ENCODE measurements around the gene SOX1.

Gene SOX1

GRCh38 chr13:112078216-112078615 lies 11.3 kb downstream of the SOX1 start:
- TF ChIP-seq CTCF (IDR thresholded peaks at IDR 0.05; ENCODE audit: low read depth, low read length, missing control alignments): no peak
- no peak overlapping the region for H3K4me3 ChIP-seq (replicated peaks; ENCODE audit: low read depth, low read length)
- DNase-seq (ENCODE audit: extremely low read depth, low read depth): no peak

GRCh38 chr13:112078879-112079531 lies 12.1 kb downstream of the SOX1 start:
- TF ChIP-seq CTCF (IDR thresholded peaks at IDR 0.05; ENCODE audit: low read depth, low read length, missing control alignments): no peak
- DNase-seq (ENCODE audit: extremely low read depth, low read depth): no peak

GRCh38 chr13:112079696-112080095 lies 12.7 kb downstream of the SOX1 start:
- no peak overlapping the region for H3K4me3 ChIP-seq (replicated peaks; ENCODE audit: low read depth, low read length)
- TF ChIP-seq CTCF (IDR thresholded peaks at IDR 0.05; ENCODE audit: low read depth, low read length, missing control alignments): no peak
- no peak for DNase-seq (ENCODE audit: extremely low read depth, low read depth)

More at GRCh38 chr13:112078879-112079531, 12.1 kb downstream of the SOX1 start:
- H3K4me3 ChIP-seq (replicated peaks; ENCODE audit: low read depth, low read length): no peak overlapping the region

GRCh38 chr13:112083971-112084370 lies 17.0 kb downstream of the SOX1 start:
- no peak overlapping the region for H3K4me3 ChIP-seq (replicated peaks; ENCODE audit: low read depth, low read length)
- no peak for TF ChIP-seq CTCF (IDR thresholded peaks at IDR 0.05; ENCODE audit: low read depth, low read length, missing control alignments)
- no peak for DNase-seq (ENCODE audit: extremely low read depth, low read depth)

- TF ChIP-seq CTCF (IDR thresholded peaks at IDR 0.05; ENCODE audit: low read depth, low read length, missing control alignments): no peak
- no peak for DNase-seq (ENCODE audit: extremely low read depth, low read depth)
- H3K4me3 ChIP-seq (replicated peaks; ENCODE audit: low read depth, low read length): no peak overlapping the region
Measured at GRCh38 chr13:112092453-112092852, 25.5 kb downstream of the SOX1 start.

GRCh38 chr13:112095354-112095753 lies 28.4 kb downstream of the SOX1 start:
- H3K4me3 ChIP-seq (replicated peaks; ENCODE audit: low read depth, low read length): no peak overlapping the region
- TF ChIP-seq CTCF (IDR thresholded peaks at IDR 0.05; ENCODE audit: low read depth, low read length, missing control alignments): no peak
- no peak for DNase-seq (ENCODE audit: extremely low read depth, low read depth)

GRCh38 chr13:112096959-112097358 lies 30.0 kb downstream of the SOX1 start:
- DNase-seq (ENCODE audit: extremely low read depth, low read depth): no peak
- no peak overlapping the region for H3K4me3 ChIP-seq (replicated peaks; ENCODE audit: low read depth, low read length)
- no peak for TF ChIP-seq CTCF (IDR thresholded peaks at IDR 0.05; ENCODE audit: low read depth, low read length, missing control alignments)
